NOMO-1 (cell line): Measurements from ENCODE around the gene RGS3.
"Not testable (repeated sequence)": the region's sequence is repeated elsewhere in the genome, so short reads cannot be mapped to it uniquely, and the experiment has no call there.

ENCODE experiments used
- DNase-seq, 2 experiments: peaks; one replicate each; lab custom pipeline; 2025; ENCODE audit not compliant: unreplicated experiment in 2 of 2; lab: John Stamatoyannopoulos, UW

The RGS3 gene

GRCh38 chr9:113631137-113631765 is 167.7 kb downstream of the RGS3 start:
- DNase-seq: no peak

- DNase-seq: no peak
Measured at GRCh38 chr9:113631871-113632665, 168.5 kb downstream of the RGS3 start.

- DNase-seq: peak in 1 of 2 experiments; percentile 9
Measured at GRCh38 chr9:113632776-113633590, 169.5 kb downstream of the RGS3 start.

- no peak for DNase-seq
Measured at GRCh38 chr9:113633782-113634595, 170.5 kb downstream of the RGS3 start.

GRCh38 chr9:113634596-113635515 is 171.3 kb downstream of the RGS3 start:
- no peak for DNase-seq

- DNase-seq: no peak
Measured at GRCh38 chr9:113635586-113635985, 172.1 kb downstream of the RGS3 start.

- no peak for DNase-seq
Measured at GRCh38 chr9:113636165-113636564, 172.6 kb downstream of the RGS3 start.

- no peak for DNase-seq
Measured at GRCh38 chr9:113636693-113637092, 173.2 kb downstream of the RGS3 start.

GRCh38 chr9:113638490-113638889 is 175.0 kb downstream of the RGS3 start:
- DNase-seq: no peak

GRCh38 chr9:113638897-113639296 is 175.4 kb downstream of the RGS3 start:
- no peak for DNase-seq

GRCh38 chr9:113639411-113639970 is 176.0 kb downstream of the RGS3 start:
- not testable (repeated sequence) for DNase-seq

- no peak for DNase-seq
Measured at GRCh38 chr9:113640418-113640817, 176.9 kb downstream of the RGS3 start.

GRCh38 chr9:113641100-113641885 is 177.8 kb downstream of the RGS3 start:
- no peak for DNase-seq

GRCh38 chr9:113644321-113644720 is 180.8 kb downstream of the RGS3 start:
- no peak for DNase-seq

GRCh38 chr9:113645227-113645977 is 181.9 kb downstream of the RGS3 start:
- no peak for DNase-seq

GRCh38 chr9:113645978-113646253 is 182.4 kb downstream of the RGS3 start:
- no peak for DNase-seq

GRCh38 chr9:113646491-113646890 is 183.0 kb downstream of the RGS3 start:
- no peak for DNase-seq
